Measurements from ENCODE around the gene SLC25A14.

GRCh38 chrX:130378024-130378669 is 38.4 kb downstream of the SLC25A14 start:
- no peak for TF ChIP-seq EZH2 (IDR thresholded peaks at IDR 0.05; ENCODE audit: insufficient read depth, poor library complexity, severe bottlenecking)
- no peak for TF ChIP-seq EZH2phosphoT487 (IDR thresholded peaks at IDR 0.05; ENCODE audit: insufficient read depth, low read depth)
